ENCODE measurements around the gene TENT4B. TPM values are rescaled to one million over a fixed set of nuclear protein-coding genes. Genes with fewer than 3 reads are reported as not detected.
A peak's percentile ranks its signal among the peaks of the same experiment; 100 is the strongest.
"Not testable (repeated sequence)": the region's sequence is repeated elsewhere in the genome, so short reads cannot be mapped to it uniquely, and the experiment has no call there.

Gene TENT4B
- polyA plus RNA-seq, 2 of the 4 experiments (the other 2 are of a cell fraction), result 12.2 to 19.4 TPM

DNA sequence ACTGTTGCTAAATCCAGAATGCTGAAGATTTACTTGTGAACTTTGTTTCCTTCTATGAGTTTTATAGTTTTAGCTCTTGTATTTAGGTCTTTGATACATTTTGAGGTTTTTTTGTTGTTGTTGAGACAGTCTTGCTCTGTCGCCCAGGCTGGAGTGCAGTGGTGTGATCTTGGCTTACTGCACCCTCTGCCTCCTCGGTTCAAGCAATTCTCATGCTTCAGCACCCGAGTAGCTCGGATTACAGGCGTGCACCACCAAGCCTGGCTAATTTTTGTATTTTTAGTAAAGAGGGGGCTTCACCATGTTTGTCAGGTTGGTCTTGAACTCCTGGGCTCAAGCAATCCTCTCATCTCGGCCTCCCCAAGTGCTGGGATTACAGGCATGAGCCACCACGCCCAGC lies 14.4 kb downstream of the TENT4B start:
- TF ChIP-seq ZC3H11A (IDR thresholded peaks at IDR 0.05) (no peak), ZSCAN20 (CRISPR knock-in tag; IDR thresholded peaks at IDR 0.05) (no peak), CEBPB (IDR thresholded peaks at IDR 0.05) (no peak), POLR2AphosphoS2 (conservative IDR thresholded peaks at IDR 0.05; ENCODE audit: low read length) (no peak), HDAC2 (IDR thresholded peaks at IDR 0.05) (no peak), KDM5A (IDR thresholded peaks at IDR 0.05) (no peak), JUN (IDR thresholded peaks at IDR 0.05) (no peak), EHMT2 (IDR thresholded peaks at IDR 0.05; ENCODE audit: low read depth) (no peak), NR3C1 (IDR thresholded peaks at IDR 0.05) (no peak), CBX8 (IDR thresholded peaks at IDR 0.05) (no peak)
- Histone ChIP-seq H3K27ac (peak overlapping the region in 1 of 2 experiments; percentile 51; a peak in 3 of 6 replicates), H3K9me3 (no peaks in the 10 kb centered on the region), H3K4me2 (no peak overlapping the region), H3K4me3 (no peak overlapping the region), H3K4me1 (peaks cover 31% of the 10 kb centered on the region)
- FAIRE-seq, result no peak
- no peak for ATAC-seq
- WGBS (ENCODE audit: missing lambda C conversion rate), result 91% methylated on average over 7 of the region's 7 CpGs
- CTCF ChIA-PET, result interaction anchor here (0.6 to 1.8 kb wide), 4 partner anchors 43 to 143 kb away, joined by 3 to 5 read pairs (median 4); partner anchors contain the start of gene CNEP1R1
- POLR2A ChIA-PET, result no interaction called here
- DNase-seq (ENCODE audit: low read depth in 1 of 2, low spot score in 1 of 2), result no peak

GRCh38 chr16:50169555-50170096 lies 16.5 kb downstream of the TENT4B start:
- 80% methylated on average over 2 of the region's 2 CpGs for WGBS (ENCODE audit: missing lambda C conversion rate)

DNA sequence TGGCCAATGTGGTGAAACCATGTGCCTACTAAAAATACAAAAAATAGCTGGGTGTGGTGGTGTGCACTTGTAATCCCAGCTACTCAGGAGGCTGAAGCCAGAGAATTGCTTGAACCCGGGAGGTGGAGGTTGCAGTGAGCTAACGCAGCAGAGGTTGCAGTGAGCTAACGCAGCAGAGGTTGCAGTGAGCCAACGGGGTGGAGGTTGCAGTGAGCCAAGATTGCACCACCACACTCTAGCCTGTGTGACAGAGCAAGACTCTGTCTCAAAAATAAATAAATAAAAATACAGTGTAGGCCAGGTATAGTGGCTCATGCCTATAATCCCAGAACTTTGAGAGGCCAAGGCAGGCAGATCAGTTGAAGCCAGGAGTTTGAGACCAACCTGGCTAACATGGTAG lies 18.7 kb downstream of the TENT4B start:
- H3K4me1 ChIP-seq, result peaks cover 25% of the 10 kb centered on the region
- ChIA-PET POLR2A (interaction anchor here (0.6 kb wide), 1 partner anchor 11 kb away, joined by 3 read pairs; no protein-coding TSS in a partner anchor), CTCF (interaction anchor here (1.0 to 1.6 kb wide), 3 partner anchors 15 to 38 kb away, joined by 3 to 6 read pairs (median 3); no protein-coding TSS in a partner anchor)
- DNase-seq (ENCODE audit: low read depth in 1 of 2, low spot score in 1 of 2); H3K4me2 ChIP-seq; H3K27ac ChIP-seq; H3K4me3 ChIP-seq; ATAC-seq; FAIRE-seq; H3K9me3 ChIP-seq: not testable (repeated sequence)
- WGBS (ENCODE audit: missing lambda C conversion rate), result 96% methylated on average over 4 of the region's 4 CpGs

More at GRCh38 chr16:50169555-50170096, 16.5 kb downstream of the TENT4B start:
- ChIA-PET CTCF (interaction anchor here (1.3 kb wide), 1 partner anchor 43 kb away, joined by 3 read pairs; no protein-coding TSS in a partner anchor), POLR2A (no interaction called here)
- Histone ChIP-seq H3K4me3 (no peak overlapping the region), H3K27ac (no peak overlapping the region), H3K9me3 (no peaks in the 10 kb centered on the region), H3K4me1 (peaks cover 31% of the 10 kb centered on the region), H3K4me2 (no peak overlapping the region)
- FAIRE-seq (no peak), ATAC-seq (no peak), DNase-seq (ENCODE audit: low read depth in 1 of 2, low spot score in 1 of 2) (no peak)
- TF ChIP-seq FOSB (CRISPR knock-in tag; IDR thresholded peaks at IDR 0.05), result no peak
- no peak for TF ChIP-seq EP300 (IDR thresholded peaks at IDR 0.05)
- no peak for TF ChIP-seq FOSL2 (IDR thresholded peaks at IDR 0.05)
- TF ChIP-seq FOSL2 (CRISPR knock-in tag; IDR thresholded peaks at IDR 0.05), result no peak
- TF ChIP-seq ZC3H11A (IDR thresholded peaks at IDR 0.05), result no peak
- no peak for TF ChIP-seq BCL3 (IDR thresholded peaks at IDR 0.05)
- no peak for TF ChIP-seq MAZ (IDR thresholded peaks at IDR 0.05; ENCODE audit: borderline replicate concordance, low read depth, low read length)
- no peak for TF ChIP-seq PHF8 (IDR thresholded peaks at IDR 0.05; ENCODE audit: borderline replicate concordance, low read depth)
- no peak for TF ChIP-seq ZSCAN20 (CRISPR knock-in tag; IDR thresholded peaks at IDR 0.05)
- TF ChIP-seq CBX2 (IDR thresholded peaks at IDR 0.05; ENCODE audit: borderline replicate concordance, low read depth), result no peak
- no peak for TF ChIP-seq HOXB5 (CRISPR knock-in tag; IDR thresholded peaks at IDR 0.05)
- TF ChIP-seq RARB (CRISPR knock-in tag; IDR thresholded peaks at IDR 0.05), result no peak
- no peak for TF ChIP-seq EHMT2 (IDR thresholded peaks at IDR 0.05; ENCODE audit: low read depth)
- TF ChIP-seq HOXA7 (CRISPR knock-in tag; IDR thresholded peaks at IDR 0.05), result no peak
- no peak for TF ChIP-seq CBX8 (IDR thresholded peaks at IDR 0.05)
- no peak for TF ChIP-seq TP53 (CRISPR knock-in tag; IDR thresholded peaks at IDR 0.05)
- TF ChIP-seq POLR2A (IDR thresholded peaks at IDR 0.05; ENCODE audit: low read length), result no peak
- no peak for TF ChIP-seq GATA3 (IDR thresholded peaks at IDR 0.05; ENCODE audit: borderline replicate concordance)
- TF ChIP-seq NR3C1 (IDR thresholded peaks at IDR 0.05), result no peak
- TF ChIP-seq CHD4 (IDR thresholded peaks at IDR 0.05; ENCODE audit: borderline replicate concordance), result no peak

Measured in A549 (cell line).